Kidney capillary endothelial cell (primary cell): ENCODE measurements around the gene SAMD10.
"Not testable (repeated sequence)": the region's sequence is repeated elsewhere in the genome, so short reads cannot be mapped to it uniquely, and the experiment has no call there.

Experiments
- DNase-seq: peaks from one replicate; pipeline ENCODE4 v3.0.0-alpha.2; 2018; ENCODE audit warnings: low spot score

The SAMD10 gene

DNA sequence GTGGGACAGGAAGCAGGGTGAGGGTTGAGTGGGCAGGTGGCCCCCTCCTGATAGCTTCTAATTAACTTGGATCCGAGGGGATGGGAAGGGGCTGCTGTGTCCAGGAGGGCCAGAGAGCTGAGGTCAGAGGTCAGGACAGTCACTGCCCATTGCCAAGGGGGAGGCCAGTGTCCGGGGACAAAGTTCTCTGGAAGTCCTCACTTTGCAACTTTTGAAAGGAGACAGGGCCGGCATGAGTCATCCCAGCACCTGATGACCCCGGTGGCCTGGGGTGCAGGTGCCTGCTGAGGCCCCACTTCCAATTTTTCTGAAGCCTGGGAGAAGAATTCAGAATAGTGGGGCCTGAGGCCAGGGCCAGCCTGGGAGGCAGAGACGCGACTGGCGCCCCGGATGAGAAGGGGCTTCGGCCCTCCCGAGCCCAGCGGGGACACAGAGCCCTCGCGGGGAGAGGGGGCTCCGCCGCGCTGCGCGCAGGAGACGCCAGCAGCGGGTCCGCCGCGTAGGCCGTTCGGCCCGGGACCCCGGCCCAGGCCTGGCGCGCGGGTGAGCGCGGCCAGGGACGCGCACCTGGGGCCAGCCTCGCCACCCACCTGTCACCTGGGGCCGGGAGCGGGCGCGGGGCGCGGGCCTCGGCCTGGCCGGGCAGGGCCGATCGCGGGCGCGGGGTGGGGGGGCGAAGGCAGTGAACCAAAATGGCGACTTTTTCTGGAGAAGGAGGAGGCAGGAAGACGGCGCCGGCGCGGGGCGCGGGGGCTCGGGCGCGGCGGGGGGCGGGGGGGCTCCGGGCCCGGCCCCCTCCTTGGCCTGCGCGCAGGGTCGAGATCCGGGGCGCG, 10.3 kb downstream of the SAMD10 start:
- DNase-seq = no peak

GRCh38 chr20:63968136-63968927, 11.1 kb downstream of the SAMD10 start:
- no peak for DNase-seq

DNA sequence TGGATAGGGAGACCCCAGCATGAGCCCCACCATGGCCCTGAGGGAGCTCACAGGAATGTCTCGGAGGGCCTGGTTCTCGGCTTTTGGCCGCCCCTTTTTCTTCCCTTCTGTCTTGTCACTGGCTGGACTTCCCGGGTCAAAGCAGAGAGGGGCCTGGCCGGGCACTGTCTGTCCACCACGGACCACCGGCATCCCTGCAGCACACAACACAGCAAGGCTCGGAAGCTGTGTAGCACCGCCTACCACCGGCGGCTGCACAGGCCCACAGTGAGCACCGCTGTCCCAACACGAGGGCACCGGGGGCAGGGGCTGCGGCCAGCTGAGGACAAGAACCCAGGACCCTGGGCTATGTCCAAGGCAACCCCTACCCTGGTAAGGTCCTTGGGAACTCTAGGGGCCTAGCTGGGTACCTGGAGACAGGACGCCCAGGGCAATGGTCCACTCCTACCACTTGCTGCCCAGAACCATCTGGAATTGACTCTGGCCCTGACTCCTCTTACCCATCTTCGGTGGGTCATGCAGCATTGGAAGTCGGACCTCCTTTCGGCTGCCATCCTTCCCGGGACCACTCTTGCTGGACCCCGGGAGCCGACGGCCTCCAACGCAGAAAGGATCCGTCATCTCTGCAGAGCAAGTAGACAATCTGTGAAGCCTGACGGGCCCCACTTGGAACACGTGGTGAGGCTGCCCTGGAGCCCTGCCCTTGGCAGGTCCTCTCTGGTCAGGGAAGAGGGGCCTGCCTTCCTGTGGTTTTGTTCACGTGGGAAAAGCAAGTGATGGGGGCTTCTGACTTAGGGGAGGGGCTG, 11.9 kb downstream of the SAMD10 start:
- no peak for DNase-seq

DNA sequence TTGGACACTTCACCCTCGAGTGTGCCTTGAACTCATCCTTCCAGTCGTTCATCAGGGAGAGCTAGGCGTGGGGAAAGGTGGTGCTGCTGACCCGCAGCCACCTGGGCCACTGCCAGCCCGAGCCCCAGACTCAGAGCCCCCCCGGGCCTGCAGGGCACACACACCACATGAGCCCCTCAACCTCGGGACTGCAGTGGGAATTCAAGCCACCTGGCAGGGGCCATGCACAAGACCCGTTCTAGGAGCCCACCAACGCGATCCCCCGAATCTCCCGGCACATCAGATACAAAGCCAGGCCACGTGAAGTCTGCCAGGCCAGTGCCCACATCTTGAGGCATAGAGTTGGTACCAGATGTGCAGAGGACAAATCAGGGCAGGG, 12.5 kb downstream of the SAMD10 start:
- DNase-seq = no peak

GRCh38 chr20:63966172-63966943, 13.1 kb downstream of the SAMD10 start:
- no peak for DNase-seq

GRCh38 chr20:63964412-63964811, 15.0 kb downstream of the SAMD10 start:
- DNase-seq = no peak

- DNase-seq = no peak
Measured at GRCh38 chr20:63963784-63964301, 15.6 kb downstream of the SAMD10 start.

GRCh38 chr20:63963348-63963741, 16.1 kb downstream of the SAMD10 start:
- DNase-seq = no peak

GRCh38 chr20:63962426-63963347, 16.8 kb downstream of the SAMD10 start:
- no peak for DNase-seq

- DNase-seq = no peak
Measured at GRCh38 chr20:63961664-63962425, 17.6 kb downstream of the SAMD10 start.

- DNase-seq = not testable (repeated sequence)
Measured at GRCh38 chr20:63960654-63961621, 18.5 kb downstream of the SAMD10 start.

DNA sequence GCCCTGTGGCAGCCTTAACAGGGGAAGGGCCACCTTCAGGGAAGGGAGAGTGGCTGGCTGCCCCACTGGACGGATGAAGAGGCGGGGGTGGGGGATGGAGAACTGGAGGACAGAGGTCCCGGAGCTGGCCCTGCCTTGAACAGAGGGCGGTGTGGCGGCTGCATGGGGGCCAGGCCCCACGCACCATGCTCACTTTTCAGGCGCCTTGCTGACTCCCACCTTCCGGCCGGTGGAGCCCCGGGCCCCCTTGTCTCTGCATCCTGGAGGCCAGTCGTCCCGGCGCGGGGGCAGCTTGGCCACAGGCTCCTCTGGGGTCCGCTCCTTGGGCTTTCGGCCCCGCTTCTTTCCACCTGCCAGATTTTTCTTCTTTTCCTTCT, 19.8 kb downstream of the SAMD10 start:
- DNase-seq = no peak

DNA sequence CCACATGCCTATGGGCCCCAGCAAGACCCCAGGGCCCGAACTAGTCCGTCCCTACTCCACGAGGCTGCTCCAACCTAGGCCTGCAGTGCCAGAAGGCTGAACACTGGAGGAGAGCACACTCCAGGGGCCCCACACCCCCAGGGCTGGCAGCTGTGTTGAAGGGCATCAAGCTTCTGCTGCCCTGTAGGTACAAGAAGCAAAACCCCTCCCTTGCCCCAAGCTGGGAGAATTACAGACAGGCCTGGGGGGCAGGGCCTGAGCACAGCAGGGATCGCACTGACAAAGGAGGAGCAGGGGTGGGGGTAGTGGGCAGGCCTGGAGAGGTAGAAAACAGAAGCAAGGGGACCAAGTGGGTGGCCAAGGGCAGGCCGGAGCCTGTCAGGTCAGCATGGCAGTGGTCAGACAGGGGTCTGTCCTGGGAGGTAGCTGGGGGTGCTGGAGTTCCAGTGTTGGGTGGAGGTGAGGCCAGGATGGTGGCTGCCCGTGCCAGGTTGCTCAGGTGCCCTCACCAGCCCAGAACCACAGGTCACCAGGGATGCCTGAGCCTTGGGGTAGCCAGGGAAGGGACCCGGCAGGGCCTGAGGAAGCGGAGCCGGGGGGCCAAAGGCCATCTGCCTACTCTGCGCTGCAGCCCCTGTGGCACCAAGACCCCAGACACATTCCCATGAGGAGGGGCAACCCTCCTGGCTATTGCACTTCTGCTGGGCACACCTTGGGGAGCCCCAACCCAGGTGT, 20.3 kb downstream of the SAMD10 start:
- no peak for DNase-seq

DNA sequence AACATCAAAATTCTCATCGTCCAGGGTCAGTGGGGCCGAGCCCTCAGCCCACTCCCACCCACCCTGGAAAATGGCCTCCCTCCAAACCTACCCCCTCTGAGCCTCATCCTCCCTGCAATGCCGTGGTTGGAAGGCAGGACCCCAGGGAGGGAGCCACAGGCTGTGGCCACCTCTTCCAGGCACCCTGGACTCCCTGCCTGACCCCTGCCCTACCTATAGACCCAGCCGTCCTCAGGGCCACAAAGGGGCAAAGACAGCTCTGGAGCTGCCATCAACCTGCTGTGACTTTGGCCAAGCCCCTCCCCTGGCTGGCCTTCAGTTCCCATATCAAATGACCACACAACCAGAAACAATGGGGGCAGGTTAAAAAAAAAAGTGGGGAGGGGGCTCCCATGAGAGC, 21.0 kb downstream of the SAMD10 start:
- no peak for DNase-seq

GRCh38 chr20:63957690-63958441, 21.6 kb downstream of the SAMD10 start:
- DNase-seq = no peak

GRCh38 chr20:63957004-63957689, 22.3 kb downstream of the SAMD10 start:
- no peak for DNase-seq

GRCh38 chr20:63956664-63957003, 22.8 kb downstream of the SAMD10 start:
- DNase-seq = no peak
